HCT116 (cell line): Measurements from ENCODE around the gene RNPS1. TPM values are rescaled to one million over a fixed set of nuclear protein-coding genes. Genes with fewer than 3 reads are reported as not detected.

ENCODE experiments used
- ATAC-seq: fragments of 200-7000 bp; cut with Tn5 transposase; 2 replicates; pipeline ENCODE4 v1.9.1; 2020; ENCODE audit warnings: mild to moderate bottlenecking, moderate library complexity
- BruUV-seq: library from RNA; stranded (reverse); fragments of 400-500 nt; replicated peaks from 2 replicates; lab custom pipeline; 2021; lab: Mats Ljungman, UMichigan
- CTCF ChIA-PET: fragments of 300-600 bp; sonication (Branson Sonifier 250); formaldehyde crosslinking; loops from one replicate; lab custom pipeline; 2021; ENCODE audit warnings: antibody characterized with exemption; lab: Charles Lee
- POLR2A ChIA-PET: fragments of 300-600, 350-600 bp; sonication (Branson Sonifier 250); formaldehyde crosslinking; loops from one replicate; lab custom pipeline; 2021; ENCODE audit warnings: antibody characterized with exemption; lab: Charles Lee
- RAD21 ChIA-PET, 2 experiments: fragments of 300-600 bp; sonication (Branson Sonifier 250); formaldehyde crosslinking; loops; one replicate each; lab custom pipeline; 2023; ENCODE audit warnings: low total read pairs in 2 of 2; ENCODE audit not compliant: uncharacterized antibody in 2 of 2, unreplicated experiment in 2 of 2, low non-redundant PET in 1 of 2; lab: Charles Lee
- DNase-seq: peaks from one replicate; pipeline ENCODE4 v3.0.0-alpha.2; 2010; ENCODE audit warnings: low read depth, low spot score
- H2AFZ ChIP-seq: fragments of 200-600 bp; shearing (Covaris generic), sonication (generic); 2 replicates; pipeline ENCODE4 v1.6.1; 2017; ENCODE audit warnings: low read depth, mixed run types, mixed read lengths, antibody characterized with exemption, low read length; ENCODE audit not compliant: poor library complexity, severe bottlenecking
- H3K27ac ChIP-seq: 2 replicates; pipeline ENCODE4 v1.5.1; 2012; ENCODE audit warnings: low read depth, low read length
- H3K27me3 ChIP-seq: fragments of 200-600 bp; sonication (generic); 2 replicates; pipeline ENCODE4 v1.6.1; 2016; ENCODE audit warnings: mixed run types, low read length, mixed read lengths; ENCODE audit not compliant: insufficient read depth
- H3K36me3 ChIP-seq, 2 experiments: fragments of 200-500 bp in 1 of 2; fragments of 200-600 bp in 1 of 2; sonication (Bioruptor generic) in 1 of 2; sonication (generic) in 1 of 2; 2 replicates each; pipeline versions ENCODE4 v1.5.1 to v1.6.1; 2014 to 2016; ENCODE audit warnings: low read length in 2 of 2, inconsistent platforms in 1 of 2, mixed read lengths in 1 of 2, mixed run types in 1 of 2; ENCODE audit not compliant: insufficient read depth in 2 of 2, control insufficient read depth in 1 of 2
- H3K4me1 ChIP-seq, 2 experiments: fragments of 200-600 bp in 1 of 2; sonication (generic) in 1 of 2; 2 replicates each; pipeline versions ENCODE4 v1.5.1 to v1.6.1; 2012 to 2017; ENCODE audit warnings: low read length in 2 of 2, inconsistent platforms in 1 of 2, mild to moderate bottlenecking in 1 of 2, mixed read lengths in 1 of 2, mixed run types in 1 of 2, moderate library complexity in 1 of 2; ENCODE audit not compliant: insufficient read depth in 2 of 2, control insufficient read depth in 1 of 2
- H3K4me2 ChIP-seq: fragments of 200-600 bp; sonication (generic); 2 replicates; pipeline ENCODE4 v1.6.1; 2017; ENCODE audit warnings: mixed run types, low read length, mixed read lengths
- H3K4me3 ChIP-seq, 2 experiments: fragments of 200-600 bp in 1 of 2; sonication (generic) in 1 of 2; replicated peaks in 1 of 2; 2 replicates each; pipeline ENCODE4 v1.5.1; 2011 to 2016; ENCODE audit warnings: low read length in 2 of 2, control low read depth in 1 of 2, low read depth in 1 of 2, mild to moderate bottlenecking in 1 of 2, mixed read lengths in 1 of 2, mixed run types in 1 of 2
- H3K79me2 ChIP-seq: fragments of 200-600 bp; sonication (generic); 2 replicates; pipeline ENCODE4 v1.6.1; 2017; ENCODE audit warnings: mild to moderate bottlenecking, mixed run types, low read length, moderate library complexity, mixed read lengths; ENCODE audit not compliant: insufficient read depth
- H3K9ac ChIP-seq: fragments of 200-600 bp; sonication (generic); 2 replicates; pipeline ENCODE4 v1.6.1; 2016; ENCODE audit warnings: low read length, mixed read lengths
- H3K9me2 ChIP-seq: fragments of 200-600 bp; sonication (generic), shearing (Covaris generic); 2 replicates; pipeline ENCODE4 v1.6.1; 2017; ENCODE audit warnings: mixed run types, mild to moderate bottlenecking, moderate library complexity; ENCODE audit not compliant: insufficient read depth
- H3K9me3 ChIP-seq, 2 experiments: fragments of 200-500 bp in 1 of 2; fragments of 200-600 bp in 1 of 2; sonication (Bioruptor generic) in 1 of 2; sonication (generic) in 1 of 2; 2 replicates each; pipeline ENCODE4 v1.6.1; 2014 to 2017; ENCODE audit warnings: low read length in 2 of 2, mixed read lengths in 2 of 2, inconsistent platforms in 1 of 2, low read depth in 1 of 2, mild to moderate bottlenecking in 1 of 2, mixed run types in 1 of 2, moderate library complexity in 1 of 2; ENCODE audit not compliant: control insufficient read depth in 1 of 2, insufficient read depth in 1 of 2
- H4K20me1 ChIP-seq: fragments of 200-600 bp; sonication (generic), shearing (Covaris generic); 2 replicates; pipeline ENCODE4 v1.6.1; 2017; ENCODE audit warnings: mixed run types, mild to moderate bottlenecking, moderate library complexity; ENCODE audit not compliant: insufficient read depth
- CEBPB ChIP-seq: IDR thresholded peaks from 2 replicates; pipeline ENCODE4 v1.6.1; 2012; ENCODE audit warnings: low read depth
- EZH2 ChIP-seq: fragments of 200-600 bp; sonication (generic); IDR thresholded peaks from 2 replicates; pipeline ENCODE4 v1.6.1; 2017; ENCODE audit warnings: antibody characterized with exemption, mixed run types
- EZH2phosphoT487 ChIP-seq: fragments of 200-600 bp; IDR thresholded peaks from 2 replicates; pipeline ENCODE4 v1.6.1; 2018; ENCODE audit warnings: antibody characterized with exemption, borderline replicate concordance
- FOSL1 ChIP-seq: IDR thresholded peaks from 2 replicates; pipeline ENCODE4 v1.6.1; 2012; ENCODE audit warnings: low read depth
- POLR2A ChIP-seq: IDR thresholded peaks from 2 replicates; pipeline ENCODE4 v1.7.0; 2011; ENCODE audit warnings: borderline replicate concordance; ENCODE audit not compliant: insufficient read depth, insufficient read length; ENCODE audit errors: extremely low read depth
- POLR2AphosphoS5 ChIP-seq: IDR thresholded peaks from 2 replicates; pipeline ENCODE4 v1.6.1; 2011; ENCODE audit warnings: mild to moderate bottlenecking, low read depth, low read length, moderate library complexity
- RAD21 ChIP-seq: IDR thresholded peaks from 2 replicates; pipeline ENCODE4 v1.6.1; 2012; ENCODE audit warnings: low read depth, mild to moderate bottlenecking
- REST ChIP-seq: IDR thresholded peaks from 2 replicates; pipeline ENCODE4 v1.6.1; 2012; ENCODE audit warnings: low read depth
- SIN3A ChIP-seq: IDR thresholded peaks from 2 replicates; pipeline ENCODE4 v1.6.1; 2012; ENCODE audit warnings: low read depth
- SP1 ChIP-seq: IDR thresholded peaks from 2 replicates; pipeline ENCODE4 v1.6.1; 2012; ENCODE audit warnings: low read depth
- SRF ChIP-seq: IDR thresholded peaks from 2 replicates; pipeline ENCODE4 v1.6.1; 2012; ENCODE audit warnings: low read depth
- TCF7L2 ChIP-seq: IDR thresholded peaks from 2 replicates; pipeline ENCODE4 v1.7.0; 2011; ENCODE audit warnings: borderline replicate concordance, inconsistent platforms; ENCODE audit not compliant: insufficient read depth, insufficient read length; ENCODE audit errors: extremely low read depth
- ZFX ChIP-seq: fragments of 450-650 bp; IDR thresholded peaks from 2 replicates; pipeline ENCODE4 v1.6.1; 2017
- intact Hi-C: fragments of 100-400 bp; cut with micrococcal nuclease; formaldehyde crosslinking; loops from 2 replicates; pipeline ENCODE4 v1.10.0; 2022
- total RNA-seq: library from RNA; stranded (reverse); gene quantifications from one replicate; pipeline ENCODE4 v1.2.1, GENCODE V29; 2021; ENCODE audit not compliant: unreplicated experiment
- TF ChIP-seq, protein P1 (sequence below): IDR thresholded peaks from 2 replicates; pipeline ENCODE4 v1.6.1; 2012
- TF ChIP-seq, protein P2 (sequence below), 3 experiments: fragments of 200-600 bp in 1 of 3; sonication (generic) in 1 of 3; IDR thresholded peaks in 2 of 3; conservative IDR thresholded peaks in 1 of 3; 2 replicates each; pipeline ENCODE4 v1.5.1; 2012 to 2017; ENCODE audit warnings: low read depth in 2 of 3, low read length in 2 of 3, antibody characterized with exemption in 1 of 3, borderline replicate concordance in 1 of 3, control low read depth in 1 of 3, mild to moderate bottlenecking in 1 of 3, mixed read lengths in 1 of 3, mixed run types in 1 of 3, moderate library complexity in 1 of 3; ENCODE audit not compliant: insufficient read depth in 1 of 3

RNPS1 gene
- total RNA-seq, 1 experiment from 2014 or later = 257 TPM

DNA sequence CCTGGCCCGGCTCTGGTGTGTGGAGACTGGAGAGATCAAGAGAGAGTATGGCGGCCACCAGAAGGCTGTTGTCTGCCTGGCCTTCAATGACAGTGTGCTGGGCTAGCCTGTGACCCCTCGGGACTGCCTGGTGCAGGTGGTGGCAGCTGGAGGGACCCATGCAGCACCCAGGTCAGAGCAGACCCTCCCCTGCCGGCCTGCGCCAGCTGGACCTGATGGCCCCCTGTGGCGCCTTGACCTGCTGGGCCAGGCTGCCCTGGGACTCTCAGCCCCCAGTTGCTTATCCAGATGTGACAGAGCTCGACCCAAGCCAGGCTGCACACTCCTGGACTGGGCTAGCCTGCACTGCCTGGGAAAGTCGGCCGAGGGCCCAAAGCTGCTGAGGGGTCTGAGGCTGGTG lies 59.2 kb downstream of the RNPS1 start:
- POLR2A ChIA-PET = no interaction called here
- Histone ChIP-seq H3K4me2 (no peak overlapping the region), H3K36me3 (peaks cover 4 to 33% of the 10 kb centered on the region in 2 experiments; a peak in 3 of 4 replicates), H3K4me1 (peaks cover 21 to 45% of the 10 kb centered on the region in 2 experiments), H3K79me2 (peaks cover 46% of the 10 kb centered on the region), H3K9ac (no peak overlapping the region), H3K9me2 (no peaks in the 10 kb centered on the region), H4K20me1 (peaks cover 9% of the 10 kb centered on the region; the same call in 1 of the 2 replicates), H3K27me3 (no peaks in the 10 kb centered on the region), H3K9me3 (no peaks in the 10 kb centered on the region), H2AFZ (no peak overlapping the region), H3K4me3 (no peak overlapping the region), H3K27ac (no peak overlapping the region)
- CTCF ChIA-PET = no interaction called here
- no peak for ATAC-seq
- TF ChIP-seq POLR2AphosphoS5 (no peak), TCF7L2 (no peak), SP1 (no peak), EZH2 (no peak), SRF (no peak)
- no TSS peak for BruUV-seq
- no peak for DNase-seq
- RAD21 ChIA-PET = no interaction called here
- intact Hi-C loops = no loop called here

- peaks cover 4 to 33% of the 10 kb centered on the region in 2 experiments; a peak in 3 of 4 replicates for H3K36me3 ChIP-seq
- H3K4me3 ChIP-seq = no peak overlapping the region
- no peak overlapping the region for H2AFZ ChIP-seq
- H4K20me1 ChIP-seq = peaks cover 9% of the 10 kb centered on the region; the same call in 1 of the 2 replicates
- DNase-seq (no peak), ATAC-seq (no peak)
- H3K9me2 ChIP-seq = no peaks in the 10 kb centered on the region
- ChIA-PET POLR2A (no interaction called here), RAD21 (no interaction called here), CTCF (no interaction called here)
- intact Hi-C loops = no loop called here
- no TSS peak for BruUV-seq
- H3K27me3 ChIP-seq = no peaks in the 10 kb centered on the region
- TF ChIP-seq POLR2AphosphoS5 (no peak), ZFX (no peak), TCF7L2 (no peak), SIN3A (no peak), REST (no peak), EZH2 (no peak), CEBPB (no peak), EZH2phosphoT487 (no peak), RAD21 (no peak), POLR2A (no peak), FOSL1 (no peak)
- TF ChIP-seq, protein P1, sequence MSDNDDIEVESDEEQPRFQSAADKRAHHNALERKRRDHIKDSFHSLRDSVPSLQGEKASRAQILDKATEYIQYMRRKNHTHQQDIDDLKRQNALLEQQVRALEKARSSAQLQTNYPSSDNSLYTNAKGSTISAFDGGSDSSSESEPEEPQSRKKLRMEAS = no peak
- TF ChIP-seq, protein P2, sequence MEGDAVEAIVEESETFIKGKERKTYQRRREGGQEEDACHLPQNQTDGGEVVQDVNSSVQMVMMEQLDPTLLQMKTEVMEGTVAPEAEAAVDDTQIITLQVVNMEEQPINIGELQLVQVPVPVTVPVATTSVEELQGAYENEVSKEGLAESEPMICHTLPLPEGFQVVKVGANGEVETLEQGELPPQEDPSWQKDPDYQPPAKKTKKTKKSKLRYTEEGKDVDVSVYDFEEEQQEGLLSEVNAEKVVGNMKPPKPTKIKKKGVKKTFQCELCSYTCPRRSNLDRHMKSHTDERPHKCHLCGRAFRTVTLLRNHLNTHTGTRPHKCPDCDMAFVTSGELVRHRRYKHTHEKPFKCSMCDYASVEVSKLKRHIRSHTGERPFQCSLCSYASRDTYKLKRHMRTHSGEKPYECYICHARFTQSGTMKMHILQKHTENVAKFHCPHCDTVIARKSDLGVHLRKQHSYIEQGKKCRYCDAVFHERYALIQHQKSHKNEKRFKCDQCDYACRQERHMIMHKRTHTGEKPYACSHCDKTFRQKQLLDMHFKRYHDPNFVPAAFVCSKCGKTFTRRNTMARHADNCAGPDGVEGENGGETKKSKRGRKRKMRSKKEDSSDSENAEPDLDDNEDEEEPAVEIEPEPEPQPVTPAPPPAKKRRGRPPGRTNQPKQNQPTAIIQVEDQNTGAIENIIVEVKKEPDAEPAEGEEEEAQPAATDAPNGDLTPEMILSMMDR (IDR thresholded peaks at IDR 0.05 in 2 of 3, conservative IDR thresholded peaks at IDR 0.05 in 1 of 3; ENCODE audit: borderline replicate concordance in 1 of 3, insufficient read depth in 1 of 3, low read depth in 2 of 3, low read length in 2 of 3) = no peak
- no peak overlapping the region for H3K9ac ChIP-seq
- peaks cover 42% of the 10 kb centered on the region for H3K79me2 ChIP-seq
- H3K9me3 ChIP-seq = no peaks in the 10 kb centered on the region
- H3K4me2 ChIP-seq = no peak overlapping the region
- H3K27ac ChIP-seq = no peak overlapping the region
- H3K4me1 ChIP-seq = peaks cover 19 to 41% of the 10 kb centered on the region in 2 experiments
Measured at GRCh38 chr16:2208308-2208707, 59.6 kb downstream of the RNPS1 start.
